HuH-7 (cell line): ENCODE measurements around the gene CAMTA1.
"Not testable (repeated sequence)": the region's sequence is repeated elsewhere in the genome, so short reads cannot be mapped to it uniquely, and the experiment has no call there.

Experiments
- DNase-seq: peaks from one replicate; pipeline ENCODE4 v3.0.0; 2011; ENCODE audit warnings: low spot score

Gene CAMTA1, protein sequence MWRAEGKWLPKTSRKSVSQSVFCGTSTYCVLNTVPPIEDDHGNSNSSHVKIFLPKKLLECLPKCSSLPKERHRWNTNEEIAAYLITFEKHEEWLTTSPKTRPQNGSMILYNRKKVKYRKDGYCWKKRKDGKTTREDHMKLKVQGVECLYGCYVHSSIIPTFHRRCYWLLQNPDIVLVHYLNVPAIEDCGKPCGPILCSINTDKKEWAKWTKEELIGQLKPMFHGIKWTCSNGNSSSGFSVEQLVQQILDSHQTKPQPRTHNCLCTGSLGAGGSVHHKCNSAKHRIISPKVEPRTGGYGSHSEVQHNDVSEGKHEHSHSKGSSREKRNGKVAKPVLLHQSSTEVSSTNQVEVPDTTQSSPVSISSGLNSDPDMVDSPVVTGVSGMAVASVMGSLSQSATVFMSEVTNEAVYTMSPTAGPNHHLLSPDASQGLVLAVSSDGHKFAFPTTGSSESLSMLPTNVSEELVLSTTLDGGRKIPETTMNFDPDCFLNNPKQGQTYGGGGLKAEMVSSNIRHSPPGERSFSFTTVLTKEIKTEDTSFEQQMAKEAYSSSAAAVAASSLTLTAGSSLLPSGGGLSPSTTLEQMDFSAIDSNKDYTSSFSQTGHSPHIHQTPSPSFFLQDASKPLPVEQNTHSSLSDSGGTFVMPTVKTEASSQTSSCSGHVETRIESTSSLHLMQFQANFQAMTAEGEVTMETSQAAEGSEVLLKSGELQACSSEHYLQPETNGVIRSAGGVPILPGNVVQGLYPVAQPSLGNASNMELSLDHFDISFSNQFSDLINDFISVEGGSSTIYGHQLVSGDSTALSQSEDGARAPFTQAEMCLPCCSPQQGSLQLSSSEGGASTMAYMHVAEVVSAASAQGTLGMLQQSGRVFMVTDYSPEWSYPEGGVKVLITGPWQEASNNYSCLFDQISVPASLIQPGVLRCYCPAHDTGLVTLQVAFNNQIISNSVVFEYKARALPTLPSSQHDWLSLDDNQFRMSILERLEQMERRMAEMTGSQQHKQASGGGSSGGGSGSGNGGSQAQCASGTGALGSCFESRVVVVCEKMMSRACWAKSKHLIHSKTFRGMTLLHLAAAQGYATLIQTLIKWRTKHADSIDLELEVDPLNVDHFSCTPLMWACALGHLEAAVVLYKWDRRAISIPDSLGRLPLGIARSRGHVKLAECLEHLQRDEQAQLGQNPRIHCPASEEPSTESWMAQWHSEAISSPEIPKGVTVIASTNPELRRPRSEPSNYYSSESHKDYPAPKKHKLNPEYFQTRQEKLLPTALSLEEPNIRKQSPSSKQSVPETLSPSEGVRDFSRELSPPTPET (N-terminal part only)

DNA sequence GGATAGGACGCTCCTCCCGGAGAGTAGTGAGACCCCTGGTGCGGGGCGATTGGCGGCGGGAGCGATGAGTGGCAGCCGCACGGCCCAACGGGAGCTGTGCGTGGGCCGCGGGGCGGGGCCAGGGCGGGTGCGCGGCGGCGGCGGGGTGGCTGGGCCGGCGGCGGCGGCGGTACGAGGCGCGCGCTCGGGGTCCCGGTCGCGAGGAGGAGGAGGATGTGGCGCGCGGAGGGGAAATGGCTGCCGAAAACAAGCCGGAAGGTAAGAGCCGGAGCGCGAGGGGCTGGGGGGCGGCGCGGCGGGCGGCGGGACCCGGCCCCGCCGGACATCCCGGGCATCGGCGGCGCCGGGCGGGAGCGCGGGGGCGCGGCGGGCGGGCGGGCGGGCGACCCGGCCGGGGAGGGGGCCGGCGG lies at the start of gene CAMTA1:
TSS of gene CAMTA1 (plus strand) at position 137 of the 410 bp plus-strand sequence. CDS start at position 214, 77 bp downstream.
- DNase-seq = no peak

DNA sequence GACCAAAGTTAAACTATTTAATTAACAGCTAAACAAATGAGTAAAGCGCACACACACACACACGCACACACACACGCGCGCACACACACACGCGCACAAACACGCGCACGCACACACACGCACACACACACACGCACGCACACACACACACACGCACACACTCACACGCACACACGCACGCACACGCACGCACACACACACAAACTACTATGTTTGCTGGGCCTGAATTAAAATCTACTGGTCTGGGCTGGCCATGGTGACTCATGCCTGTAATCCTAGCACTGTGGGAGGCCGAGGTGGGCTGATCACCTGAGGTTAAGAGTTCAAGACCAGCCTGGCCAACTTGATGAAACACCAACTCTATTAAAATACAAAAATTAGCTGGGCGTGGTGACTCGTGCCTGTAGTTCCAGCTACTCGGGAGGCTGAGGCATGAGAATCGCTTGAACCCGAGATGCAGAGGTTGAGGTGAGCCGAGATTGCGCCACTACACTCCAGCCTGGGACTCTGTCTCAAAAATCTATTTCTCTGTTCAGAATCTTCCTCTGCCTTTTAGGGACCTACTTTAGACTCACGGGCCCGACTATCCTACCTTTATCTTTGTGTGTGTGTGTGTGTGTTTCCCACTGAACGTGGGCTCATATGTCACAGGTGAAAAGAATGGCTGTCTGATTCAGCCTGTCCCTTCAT lies 46.1 kb upstream of the CAMTA1 start:
- DNase-seq = no peak

DNA sequence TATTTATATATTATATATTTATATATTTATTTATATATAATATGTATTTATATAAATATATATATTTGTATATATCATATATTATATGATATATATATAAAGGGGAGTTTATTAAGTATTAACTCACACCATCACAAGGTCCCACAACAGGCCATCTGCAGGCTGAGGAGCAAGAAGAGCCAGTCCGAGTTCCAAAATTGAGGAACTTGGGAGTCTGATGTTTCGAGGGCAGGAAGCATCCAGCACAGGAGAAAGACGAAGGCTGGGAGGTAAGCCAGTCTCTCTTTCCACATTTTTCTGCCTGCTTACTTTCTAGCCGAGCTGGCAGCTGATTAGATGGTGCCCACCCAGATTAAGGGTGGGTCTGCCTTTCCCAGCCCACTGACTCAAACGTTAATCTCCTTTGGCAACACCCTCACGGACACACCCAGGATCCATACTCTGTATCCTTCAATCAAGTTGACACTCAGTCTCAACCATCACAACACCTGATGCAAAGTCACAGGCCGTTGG lies 42.5 kb upstream of the CAMTA1 start:
- DNase-seq = not testable (repeated sequence)

DNA sequence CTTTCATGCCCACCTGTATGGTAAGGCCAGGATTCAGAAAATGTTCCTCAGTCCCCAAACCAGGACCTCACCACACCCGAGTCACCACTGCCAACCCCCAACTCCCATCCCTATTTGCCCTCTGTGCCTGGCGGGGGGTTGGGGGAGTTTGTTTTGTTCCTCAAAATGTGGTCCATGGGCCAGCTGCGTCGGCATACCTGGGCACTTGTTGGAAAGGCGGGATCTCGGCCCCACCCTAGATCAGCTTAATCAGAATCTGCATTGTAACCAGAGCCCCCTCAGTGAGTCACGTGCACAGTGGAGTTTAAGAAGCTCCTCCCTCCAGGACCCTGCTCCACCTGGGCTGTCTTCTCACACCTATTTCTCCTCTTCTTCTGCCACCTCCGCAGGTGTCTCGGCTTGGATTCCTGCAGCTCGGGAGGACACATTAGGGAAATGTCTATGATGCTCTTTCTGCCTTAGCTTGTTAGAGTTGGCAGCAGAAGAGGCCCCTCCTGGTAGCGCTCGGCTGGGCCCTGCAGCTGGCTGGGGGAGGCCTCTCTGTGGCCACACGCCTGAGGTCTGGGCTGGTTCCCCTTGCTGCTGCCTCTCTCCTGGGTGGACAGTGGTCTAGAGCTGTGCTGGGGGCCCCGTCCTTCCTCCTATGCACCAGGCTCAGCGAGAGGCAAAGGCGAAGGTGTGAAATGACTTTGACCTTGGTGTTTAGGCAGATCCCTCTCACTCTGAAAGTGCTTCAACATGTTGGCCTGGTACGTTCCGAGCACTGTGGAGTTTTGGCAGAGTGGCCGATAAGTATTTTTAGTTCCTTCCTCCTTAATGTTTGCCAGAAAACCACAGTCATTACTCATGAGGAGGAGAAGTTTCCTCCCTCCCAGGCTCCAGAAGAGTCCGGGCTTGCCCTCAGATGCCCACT lies 41.8 kb upstream of the CAMTA1 start:
- DNase-seq = no peak

DNA sequence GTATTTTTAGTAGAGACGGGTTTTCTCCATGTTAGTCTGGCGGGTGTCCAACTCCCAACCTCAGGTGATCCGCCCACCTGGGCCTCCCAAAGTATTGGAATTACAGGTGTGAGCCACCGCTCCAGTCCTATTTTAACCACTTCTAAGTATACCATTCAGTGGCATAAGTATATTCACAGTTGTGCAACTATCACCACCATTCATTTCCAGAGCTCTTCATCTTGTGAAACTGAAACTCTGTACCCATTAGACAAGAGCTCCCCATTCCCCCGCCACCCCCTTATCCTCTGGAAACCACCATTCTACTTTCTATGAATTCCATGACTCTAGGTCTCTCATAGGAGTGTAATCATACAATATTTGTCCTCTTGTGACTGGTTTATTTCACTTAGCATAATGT lies 40.2 kb upstream of the CAMTA1 start:
- DNase-seq = no peak

DNA sequence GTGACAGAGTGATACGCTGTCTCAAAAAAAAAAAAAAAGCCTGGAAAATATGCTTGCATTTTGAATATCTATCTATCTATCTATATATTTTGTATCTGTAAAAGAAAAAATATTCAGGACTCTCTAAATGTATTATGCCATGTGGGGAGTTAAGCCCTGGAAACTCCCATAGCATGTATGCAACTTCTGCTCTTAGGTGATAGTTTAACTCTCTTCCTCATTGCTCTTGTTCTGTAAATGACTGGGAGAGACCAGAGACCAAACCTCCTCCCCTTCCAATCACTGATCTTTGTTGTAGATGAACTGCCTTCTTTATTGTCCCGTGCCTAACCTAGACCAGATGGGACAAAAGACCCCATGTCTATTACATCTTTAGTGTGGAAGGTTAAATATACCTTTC lies 37.6 kb upstream of the CAMTA1 start:
- no peak for DNase-seq

DNA sequence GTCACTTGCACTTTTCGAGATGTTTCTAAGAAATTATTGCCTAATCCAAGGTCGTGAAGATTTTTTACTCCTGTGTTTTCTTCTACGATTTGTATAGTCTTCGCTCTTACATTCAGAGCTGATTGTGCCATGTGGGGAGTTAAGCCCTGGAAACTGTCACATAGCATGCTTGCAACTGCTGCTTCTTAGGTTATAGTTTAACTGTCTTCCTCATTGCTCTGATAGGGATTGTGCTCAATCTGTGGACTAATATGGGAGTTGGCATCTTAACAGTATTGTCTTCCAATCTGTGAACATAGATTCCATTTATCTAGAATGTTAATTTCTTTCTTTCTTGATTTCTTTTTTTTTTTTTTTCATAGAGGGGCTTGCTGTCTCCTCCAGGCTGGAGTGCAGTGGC lies 34.8 kb upstream of the CAMTA1 start:
- no peak for DNase-seq

DNA sequence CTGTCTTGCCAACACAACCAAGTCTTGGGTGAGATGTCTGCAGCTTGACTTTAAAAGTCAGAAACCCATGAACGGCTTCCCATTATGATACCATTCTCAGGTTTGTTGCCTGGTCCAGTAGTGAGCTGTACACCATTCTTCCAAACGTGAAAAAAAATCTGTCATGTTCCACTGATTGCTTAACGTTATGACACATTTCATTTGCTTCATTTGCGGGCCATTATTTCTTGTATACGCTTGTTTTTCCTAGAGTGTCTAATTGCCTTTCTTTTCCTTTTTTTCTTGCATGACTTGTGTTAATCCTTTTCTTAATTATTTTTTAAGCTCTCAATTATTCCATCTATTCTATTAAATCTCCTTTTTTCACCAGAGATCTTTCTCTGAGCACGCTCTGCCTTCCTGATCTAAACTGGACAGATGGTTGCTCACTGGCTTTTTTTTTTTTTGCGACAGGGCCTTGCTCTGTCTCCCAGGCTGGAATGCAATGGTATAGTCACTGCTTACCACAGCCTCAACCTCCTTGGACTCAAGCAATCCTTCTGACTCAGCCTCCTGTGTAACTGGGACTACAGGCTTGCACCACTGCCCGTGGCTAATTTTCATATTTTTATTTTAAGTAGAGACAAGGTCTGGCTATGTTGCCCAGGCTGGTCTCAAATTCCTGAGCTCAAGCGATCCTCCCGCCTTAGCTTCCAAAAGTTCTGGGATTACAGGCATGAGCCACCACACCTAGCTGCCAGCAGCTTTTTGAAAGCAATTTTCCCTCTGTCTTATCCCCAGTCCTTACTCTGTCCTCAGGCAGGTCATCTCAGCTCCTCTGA lies 31.7 kb upstream of the CAMTA1 start:
- DNase-seq = no peak

DNA sequence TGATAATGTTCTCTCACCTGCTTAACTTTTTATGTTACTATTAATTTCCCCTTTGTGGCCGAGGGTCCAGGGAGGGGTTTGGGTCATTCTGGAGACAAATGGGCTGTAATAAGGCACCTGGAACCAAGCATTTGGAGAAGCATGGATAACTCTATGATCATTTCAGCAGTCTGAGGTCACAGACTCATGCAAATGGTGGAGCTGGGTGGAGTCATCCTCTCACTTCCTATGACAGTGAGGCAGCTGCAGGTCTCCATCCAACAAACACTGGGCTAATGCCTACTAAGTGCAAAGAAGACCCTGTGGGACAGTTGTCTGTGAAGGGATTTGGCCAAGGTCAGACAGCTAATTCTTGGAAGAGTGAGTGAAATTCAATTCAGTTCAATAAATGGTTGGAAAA lies 28.8 kb upstream of the CAMTA1 start:
- DNase-seq = no peak

DNA sequence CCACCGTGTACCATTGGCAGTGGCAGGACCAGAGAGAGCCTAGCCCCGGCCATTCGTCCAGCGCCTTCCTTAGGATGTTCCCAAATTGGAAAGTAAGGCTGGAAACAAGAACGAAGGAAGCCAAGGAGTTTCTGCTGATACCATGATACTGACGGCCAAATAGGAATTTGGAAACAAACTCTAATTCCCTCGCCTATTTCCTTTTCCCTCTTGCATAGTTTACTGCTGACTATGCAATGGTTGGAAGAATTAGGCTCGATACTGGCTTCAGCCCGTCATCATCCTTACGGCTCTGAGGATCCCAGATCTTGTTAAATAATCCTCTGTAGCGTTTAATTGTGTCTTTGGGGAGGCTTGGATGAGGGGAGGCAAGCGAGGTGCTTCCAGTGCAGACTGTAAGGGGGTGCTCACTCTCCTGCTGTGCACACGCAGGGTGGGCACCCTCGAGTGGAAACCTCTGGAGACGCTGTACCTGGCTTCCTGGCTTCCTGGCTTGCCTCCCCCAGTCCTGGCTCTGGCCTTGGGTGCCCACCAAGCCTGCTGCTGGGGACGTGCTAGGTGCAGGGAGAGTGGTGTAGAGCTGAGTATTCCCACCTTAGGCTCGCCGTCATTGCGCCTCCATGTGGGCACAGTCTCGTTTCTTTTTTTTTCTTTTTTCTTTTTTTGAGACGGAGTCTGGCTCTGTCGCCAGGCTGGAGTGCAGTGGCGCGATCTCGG lies 27.4 kb upstream of the CAMTA1 start:
- no peak for DNase-seq

DNA sequence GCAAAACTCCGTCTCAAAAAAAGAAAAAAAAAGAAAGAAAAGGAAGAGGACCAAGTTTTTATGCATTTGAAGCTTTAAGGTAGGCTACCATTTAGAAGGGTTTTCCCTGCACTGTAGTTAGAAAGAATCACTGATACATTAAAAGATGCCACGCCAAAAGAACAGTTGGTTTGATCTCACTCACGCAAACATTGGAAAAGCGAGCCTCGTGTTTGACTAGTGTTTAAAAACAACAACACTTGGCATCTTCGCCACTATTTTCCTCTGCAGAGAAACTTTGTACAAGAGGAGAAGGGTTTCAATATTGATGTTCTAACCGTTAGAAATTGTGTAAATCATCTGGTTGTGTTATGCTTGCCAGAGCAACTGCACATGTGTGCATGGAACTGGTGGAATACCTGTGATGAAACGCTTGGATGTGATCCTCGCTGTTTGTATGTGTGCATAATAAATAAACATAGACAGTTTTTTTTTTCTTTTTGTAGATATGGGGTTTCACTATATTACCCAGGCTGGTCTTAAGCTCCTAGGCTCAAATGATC lies 24.0 kb upstream of the CAMTA1 start:
- DNase-seq = no peak

DNA sequence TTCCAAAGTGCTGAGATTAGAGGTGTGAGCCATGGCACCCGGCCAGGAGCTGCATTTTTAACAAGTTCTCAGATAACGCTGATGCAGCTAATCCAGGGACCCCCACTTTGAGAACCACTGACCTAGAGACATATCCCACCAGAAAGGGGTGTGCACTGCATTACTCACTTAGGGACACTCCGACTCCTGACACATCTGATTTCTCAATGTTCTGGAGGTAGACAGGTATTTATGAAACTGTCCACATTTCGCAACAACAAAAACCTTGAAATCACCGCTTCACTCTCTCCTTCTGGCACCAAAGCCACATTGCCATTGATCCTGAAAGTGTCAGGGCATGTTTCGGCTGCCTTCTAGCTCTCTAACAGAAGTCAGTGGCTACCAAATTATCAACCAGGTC lies 23.2 kb upstream of the CAMTA1 start:
- no peak for DNase-seq

DNA sequence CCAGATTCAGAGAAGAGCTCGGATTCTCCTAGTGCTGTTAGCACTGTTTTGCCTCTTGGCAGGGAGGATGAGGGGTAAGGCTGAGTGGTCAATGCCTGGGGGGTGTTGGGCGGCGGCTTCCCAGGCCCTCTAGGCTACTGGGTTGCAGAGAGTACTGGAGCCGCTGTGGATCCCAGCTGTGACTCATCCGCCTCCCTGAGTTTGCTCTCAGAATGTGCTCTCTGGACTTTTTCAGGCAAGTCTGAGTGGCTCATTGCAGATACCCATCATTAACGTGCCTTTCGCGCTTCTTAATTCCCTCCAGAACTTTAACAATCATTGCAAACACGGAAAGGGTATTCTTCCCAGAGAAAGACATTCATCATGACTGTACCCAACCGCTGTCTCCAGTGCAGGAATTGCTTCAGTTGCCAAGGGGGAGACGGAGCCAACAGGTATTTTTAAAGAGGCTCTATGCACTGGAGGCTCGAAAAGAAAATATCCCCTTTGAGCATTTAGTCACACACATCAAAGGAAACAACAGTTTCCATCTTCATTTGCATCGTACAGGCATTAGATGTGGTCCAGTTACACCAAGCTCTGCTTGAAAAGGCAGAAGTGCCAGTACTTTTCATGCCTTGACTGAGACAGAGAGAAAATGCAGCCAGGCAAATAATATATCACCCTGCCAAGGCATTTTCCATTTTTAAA lies 14.4 kb upstream of the CAMTA1 start:
- DNase-seq = no peak

DNA sequence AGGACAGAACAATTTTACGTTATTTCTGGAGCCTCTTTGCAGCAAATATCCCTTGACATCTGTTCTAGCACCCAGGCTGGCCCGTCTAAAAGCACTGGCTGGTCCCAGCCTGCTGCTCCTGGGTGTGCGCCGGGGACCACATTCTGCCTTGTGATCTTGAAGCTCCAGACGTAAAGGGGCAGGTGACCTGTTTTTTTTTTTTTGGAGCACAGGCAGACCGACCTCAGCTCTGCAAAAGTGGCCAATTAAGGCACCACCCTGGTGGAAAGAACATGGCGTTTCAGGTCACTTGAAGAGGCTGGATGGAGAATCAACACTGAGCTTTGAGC lies 13.8 kb upstream of the CAMTA1 start:
- DNase-seq = no peak

DNA sequence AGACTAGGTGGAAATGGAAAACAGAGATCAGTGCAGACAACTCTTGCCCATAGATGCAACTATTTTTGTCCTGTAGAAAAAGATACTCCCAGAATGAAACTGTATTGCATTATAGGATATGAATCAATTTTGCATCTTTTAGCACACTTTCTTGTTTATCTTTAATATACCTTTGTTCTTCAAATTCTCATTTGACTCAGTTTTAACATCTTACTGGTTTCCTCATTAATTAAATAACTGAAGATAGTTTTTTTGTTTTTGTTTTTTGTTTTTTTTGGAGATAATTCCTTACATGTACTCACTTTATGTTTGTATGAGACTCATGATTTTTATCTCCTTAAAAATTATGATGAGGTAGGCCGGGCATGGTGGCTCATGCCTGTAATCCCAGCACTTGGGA lies 10.9 kb upstream of the CAMTA1 start:
- DNase-seq = no peak

DNA sequence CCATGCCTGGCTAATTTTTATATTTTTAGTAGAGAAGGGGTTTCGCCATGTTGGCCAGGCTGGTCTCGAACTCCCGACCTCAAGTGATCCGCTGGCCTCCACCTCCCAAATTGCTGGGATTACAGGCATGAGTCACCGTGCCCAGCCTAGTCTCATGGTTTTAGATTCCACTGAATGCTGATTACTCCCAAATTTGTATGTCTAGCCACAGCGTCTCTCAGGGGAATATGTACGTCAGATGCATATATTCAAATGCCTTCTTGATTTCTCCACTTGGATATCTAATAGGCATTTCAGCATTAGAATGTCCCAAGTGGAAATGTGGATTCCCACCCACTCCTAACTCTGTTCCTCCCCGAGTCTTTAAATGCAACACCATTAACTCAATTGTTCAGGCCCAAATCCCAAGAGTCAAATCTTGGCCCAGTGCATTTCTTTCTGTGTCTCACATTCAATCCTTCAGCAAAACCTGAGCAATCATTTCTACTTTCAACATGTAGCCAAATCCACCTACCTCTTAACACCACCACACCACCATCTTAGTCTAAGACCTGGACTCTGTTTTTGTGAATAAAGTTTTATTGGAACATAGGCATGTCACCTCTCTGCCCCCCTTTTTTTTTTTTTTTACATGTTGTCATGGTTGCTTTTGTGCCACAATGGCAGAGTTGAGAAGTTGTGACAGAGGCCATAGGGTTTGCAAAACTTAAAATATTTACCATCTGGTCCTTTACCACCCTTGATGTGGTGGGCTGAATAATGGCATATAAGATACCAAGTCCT lies 9.8 kb upstream of the CAMTA1 start:
- DNase-seq = no peak

DNA sequence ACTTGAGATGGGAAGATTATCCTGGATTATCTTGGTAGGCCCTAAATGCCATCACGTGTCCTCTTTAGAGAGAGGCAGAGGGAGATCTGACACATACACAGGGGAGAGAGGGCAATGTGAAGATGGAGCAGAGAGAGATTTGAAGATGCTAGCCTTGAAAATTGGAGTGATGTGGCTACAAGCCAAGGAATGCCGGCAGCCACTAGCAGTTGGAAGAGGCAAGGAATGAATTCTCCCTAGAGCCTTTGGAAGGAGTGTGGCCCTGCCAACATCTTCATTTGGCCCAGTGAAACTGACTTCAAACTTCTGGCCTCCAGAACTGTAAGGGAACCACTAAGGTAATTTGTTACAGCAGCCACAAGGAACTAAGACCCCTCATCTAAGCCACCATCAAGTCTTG lies 8.9 kb upstream of the CAMTA1 start:
- no peak for DNase-seq
